HCT116 (cell line): ENCODE measurements around the gene AP3D1.

Experiments
- POLR2AphosphoS5 ChIP-seq: IDR thresholded peaks from 2 replicates; pipeline ENCODE4 v1.6.1; 2011; ENCODE audit warnings: mild to moderate bottlenecking, low read depth, low read length, moderate library complexity
- TF ChIP-seq, protein P1 (sequence below), 3 experiments: fragments of 200-600 bp in 1 of 3; sonication (generic) in 1 of 3; IDR thresholded peaks in 2 of 3; conservative IDR thresholded peaks in 1 of 3; 2 replicates each; pipeline ENCODE4 v1.5.1; 2012 to 2017; ENCODE audit warnings: low read depth in 2 of 3, low read length in 2 of 3, antibody characterized with exemption in 1 of 3, borderline replicate concordance in 1 of 3, control low read depth in 1 of 3, mild to moderate bottlenecking in 1 of 3, mixed read lengths in 1 of 3, mixed run types in 1 of 3, moderate library complexity in 1 of 3; ENCODE audit not compliant: insufficient read depth in 1 of 3

DNA sequence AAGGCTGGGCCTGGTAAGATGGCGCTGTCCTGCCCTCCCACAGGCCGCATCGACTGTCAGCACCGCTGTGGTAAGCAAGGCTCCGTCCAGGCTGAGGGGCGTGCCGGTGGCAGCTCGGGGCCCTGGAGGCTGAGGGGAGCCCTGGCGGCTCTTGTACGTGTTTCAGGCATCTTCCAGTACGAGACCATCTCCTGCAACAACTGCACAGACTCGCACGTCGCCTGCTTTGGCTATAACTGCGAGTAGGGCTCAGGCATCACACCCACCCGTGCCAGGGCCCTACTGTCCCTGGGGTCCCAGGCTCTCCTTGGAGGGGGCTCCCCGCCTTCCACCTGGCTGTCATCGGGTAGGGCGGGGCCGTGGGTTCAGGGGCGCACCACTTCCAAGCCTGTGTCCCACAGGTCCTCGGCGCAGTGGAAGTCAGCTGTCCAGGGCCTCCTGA lies 53.5 kb downstream of the AP3D1 start:
- TF ChIP-seq, protein P1, sequence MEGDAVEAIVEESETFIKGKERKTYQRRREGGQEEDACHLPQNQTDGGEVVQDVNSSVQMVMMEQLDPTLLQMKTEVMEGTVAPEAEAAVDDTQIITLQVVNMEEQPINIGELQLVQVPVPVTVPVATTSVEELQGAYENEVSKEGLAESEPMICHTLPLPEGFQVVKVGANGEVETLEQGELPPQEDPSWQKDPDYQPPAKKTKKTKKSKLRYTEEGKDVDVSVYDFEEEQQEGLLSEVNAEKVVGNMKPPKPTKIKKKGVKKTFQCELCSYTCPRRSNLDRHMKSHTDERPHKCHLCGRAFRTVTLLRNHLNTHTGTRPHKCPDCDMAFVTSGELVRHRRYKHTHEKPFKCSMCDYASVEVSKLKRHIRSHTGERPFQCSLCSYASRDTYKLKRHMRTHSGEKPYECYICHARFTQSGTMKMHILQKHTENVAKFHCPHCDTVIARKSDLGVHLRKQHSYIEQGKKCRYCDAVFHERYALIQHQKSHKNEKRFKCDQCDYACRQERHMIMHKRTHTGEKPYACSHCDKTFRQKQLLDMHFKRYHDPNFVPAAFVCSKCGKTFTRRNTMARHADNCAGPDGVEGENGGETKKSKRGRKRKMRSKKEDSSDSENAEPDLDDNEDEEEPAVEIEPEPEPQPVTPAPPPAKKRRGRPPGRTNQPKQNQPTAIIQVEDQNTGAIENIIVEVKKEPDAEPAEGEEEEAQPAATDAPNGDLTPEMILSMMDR (IDR thresholded peaks at IDR 0.05 in 2 of 3, conservative IDR thresholded peaks at IDR 0.05 in 1 of 3; ENCODE audit: borderline replicate concordance in 1 of 3, insufficient read depth in 1 of 3, low read depth in 2 of 3, low read length in 2 of 3), result no peak
- TF ChIP-seq POLR2AphosphoS5, result no peak
